Tibial nerve (tissue), 3 donors: ENCODE results near the gene DNMT3A.

Source experiments
- POLR2A ChIP-seq, 2 donors: fragments of 450-650 bp; IDR thresholded peaks; one replicate each; pipeline ENCODE4 v1.6.1; 2017; ENCODE audit warnings: antibody characterized with exemption in 2 of 2, mild to moderate bottlenecking in 2 of 2, moderate library complexity in 2 of 2
- TF ChIP-seq, protein P1 (sequence below), 5 experiments: fragments of 200-600 bp in 3 of 5; fragments of 450-650 bp in 2 of 5; sonication (generic) in 3 of 5; IDR thresholded peaks; one replicate each; pipeline ENCODE4 v1.5.1; 2016 to 2019; ENCODE audit warnings: antibody characterized with exemption in 5 of 5, mild to moderate bottlenecking in 3 of 5, moderate library complexity in 2 of 5

GRCh38 chr2:25305775-25306174 is 36.0 kb downstream of the DNMT3A start:
- TF ChIP-seq, protein P1, sequence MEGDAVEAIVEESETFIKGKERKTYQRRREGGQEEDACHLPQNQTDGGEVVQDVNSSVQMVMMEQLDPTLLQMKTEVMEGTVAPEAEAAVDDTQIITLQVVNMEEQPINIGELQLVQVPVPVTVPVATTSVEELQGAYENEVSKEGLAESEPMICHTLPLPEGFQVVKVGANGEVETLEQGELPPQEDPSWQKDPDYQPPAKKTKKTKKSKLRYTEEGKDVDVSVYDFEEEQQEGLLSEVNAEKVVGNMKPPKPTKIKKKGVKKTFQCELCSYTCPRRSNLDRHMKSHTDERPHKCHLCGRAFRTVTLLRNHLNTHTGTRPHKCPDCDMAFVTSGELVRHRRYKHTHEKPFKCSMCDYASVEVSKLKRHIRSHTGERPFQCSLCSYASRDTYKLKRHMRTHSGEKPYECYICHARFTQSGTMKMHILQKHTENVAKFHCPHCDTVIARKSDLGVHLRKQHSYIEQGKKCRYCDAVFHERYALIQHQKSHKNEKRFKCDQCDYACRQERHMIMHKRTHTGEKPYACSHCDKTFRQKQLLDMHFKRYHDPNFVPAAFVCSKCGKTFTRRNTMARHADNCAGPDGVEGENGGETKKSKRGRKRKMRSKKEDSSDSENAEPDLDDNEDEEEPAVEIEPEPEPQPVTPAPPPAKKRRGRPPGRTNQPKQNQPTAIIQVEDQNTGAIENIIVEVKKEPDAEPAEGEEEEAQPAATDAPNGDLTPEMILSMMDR (IDR thresholded peaks at IDR 0.05): no peak
- TF ChIP-seq POLR2A (IDR thresholded peaks at IDR 0.05): no peak
